GM18861 (cell line): ENCODE measurements around the gene HIVEP1.

Experiments
- ATAC-seq: cut with Tn5 transposase; IDR thresholded peaks from one replicate; pipeline ENCODE4 v1.9.1; 2021; ENCODE audit not compliant: unreplicated experiment

Gene HIVEP1

DNA sequence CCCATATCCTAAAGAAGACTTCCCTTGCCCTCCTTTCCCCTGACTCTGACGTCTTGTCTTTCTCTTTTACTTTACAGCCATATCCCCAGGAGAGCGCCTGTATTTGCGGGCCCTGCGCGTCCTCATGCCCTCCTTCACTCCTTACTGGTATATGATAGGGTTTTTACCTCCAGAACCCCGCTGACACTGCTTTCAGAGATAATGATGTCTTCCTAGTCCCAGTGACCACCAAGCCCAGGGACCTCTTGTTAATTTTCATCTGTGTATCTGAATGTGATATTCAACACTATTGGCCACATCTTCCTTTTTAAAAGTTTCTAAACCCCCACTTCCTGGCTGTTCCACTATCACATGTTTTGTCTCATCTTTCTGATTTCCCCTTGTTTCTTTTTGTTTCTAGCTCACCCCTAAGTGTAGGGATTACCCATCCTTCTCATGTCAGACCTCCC is 102.0 kb downstream of the HIVEP1 start:
- no peak for ATAC-seq

DNA sequence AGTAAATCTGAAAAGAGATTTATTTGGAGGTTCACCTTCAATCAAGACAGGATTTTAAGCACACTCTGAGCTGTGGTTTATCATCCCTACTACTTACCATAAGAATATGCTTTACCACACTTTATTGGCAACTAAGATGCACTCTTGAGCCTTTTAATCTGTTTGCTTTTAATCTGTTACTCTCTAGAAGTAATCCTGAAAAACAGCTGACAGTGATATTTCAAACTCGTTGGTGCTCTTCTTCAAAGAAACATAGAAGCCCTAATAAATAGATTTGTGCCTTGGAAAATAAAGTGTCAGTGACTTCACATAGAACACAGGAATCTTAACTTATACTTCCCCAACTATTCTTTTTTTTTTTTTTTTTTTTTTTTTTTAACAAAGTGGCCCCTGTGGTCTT is 102.9 kb downstream of the HIVEP1 start:
- ATAC-seq: no peak

DNA sequence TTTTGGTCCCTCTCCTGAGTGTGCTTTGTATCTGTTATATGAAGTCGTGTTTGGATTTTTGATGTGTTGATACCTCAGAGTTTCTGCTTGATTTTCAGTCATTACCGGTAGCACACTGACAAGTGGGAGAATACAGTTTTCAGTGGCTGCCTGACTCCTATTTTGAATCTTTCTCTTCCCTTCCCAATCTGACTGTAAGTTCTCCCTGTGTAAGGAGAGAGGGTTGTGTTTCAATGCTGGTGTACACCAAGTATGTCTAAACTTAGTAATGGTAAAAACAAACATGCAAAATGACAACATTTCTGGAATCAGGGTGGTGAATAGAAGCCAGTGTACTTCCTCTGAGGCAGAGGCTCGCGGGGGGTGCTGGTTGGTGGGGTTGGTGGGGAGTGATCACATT is 103.4 kb downstream of the HIVEP1 start:
- ATAC-seq: no peak

DNA sequence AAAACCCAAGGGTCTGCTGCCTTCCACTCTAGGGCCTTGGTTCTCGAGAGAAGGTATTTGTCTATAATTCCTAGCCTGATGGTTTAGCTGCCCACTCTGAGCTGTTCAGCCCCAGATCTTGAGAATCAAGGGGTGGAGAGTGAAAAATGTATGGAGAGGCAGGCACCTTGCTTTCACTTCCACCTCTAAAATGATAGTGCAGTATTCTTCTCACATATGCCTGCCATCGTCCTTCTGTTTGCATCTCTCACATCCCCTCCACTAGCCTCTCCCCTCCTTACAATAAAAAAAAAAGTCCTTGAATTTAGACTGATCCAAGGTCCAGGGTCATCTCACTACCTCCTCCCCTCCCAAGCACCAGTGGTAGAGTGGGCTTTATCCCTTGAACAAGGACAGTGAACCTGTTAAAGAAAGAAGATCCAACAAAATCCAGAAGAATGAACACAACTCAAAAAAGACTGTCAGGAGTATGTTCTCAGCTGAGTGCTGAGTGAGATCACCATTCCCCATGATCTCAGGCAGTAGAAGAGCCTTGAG is 104.2 kb downstream of the HIVEP1 start:
- ATAC-seq: no peak

DNA sequence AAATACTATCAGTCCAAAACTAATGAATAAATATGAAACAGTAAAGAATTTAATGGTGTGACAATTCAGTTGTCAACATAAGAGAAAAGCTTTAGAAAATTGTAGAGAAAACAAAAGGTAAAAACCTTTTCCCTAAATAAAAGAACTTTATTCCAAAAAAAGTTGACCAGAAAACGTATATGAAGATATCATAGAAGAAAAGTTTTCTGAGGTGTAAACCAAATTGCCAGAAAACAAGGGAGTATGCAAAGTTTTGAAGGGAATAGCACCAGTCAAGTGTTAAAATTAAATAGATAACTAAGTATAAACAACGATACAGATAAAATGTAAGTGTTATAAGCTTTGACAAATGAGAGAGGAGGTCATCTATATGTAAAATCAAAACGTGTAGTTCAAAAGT is 104.9 kb downstream of the HIVEP1 start:
- ATAC-seq: no peak

DNA sequence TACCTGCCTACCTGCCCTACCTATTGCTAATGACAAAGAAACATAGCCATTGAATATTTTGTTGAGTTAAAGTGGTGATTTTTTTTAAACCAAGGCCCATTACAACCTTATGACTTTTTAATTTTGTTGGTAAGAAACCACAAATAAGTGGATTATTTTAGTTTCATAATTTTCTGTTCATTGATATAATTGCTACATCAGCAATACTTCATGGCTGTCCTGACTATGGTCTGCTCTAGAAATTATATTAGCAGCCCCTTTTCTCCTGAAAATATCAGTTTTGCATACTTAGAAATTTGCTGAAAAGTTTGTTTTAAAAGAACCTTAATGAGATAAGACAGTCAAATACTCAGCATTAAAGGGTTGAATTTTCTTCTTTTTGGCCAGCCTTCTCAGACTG is 106.5 kb downstream of the HIVEP1 start:
- peak; percentile 4 for ATAC-seq

DNA sequence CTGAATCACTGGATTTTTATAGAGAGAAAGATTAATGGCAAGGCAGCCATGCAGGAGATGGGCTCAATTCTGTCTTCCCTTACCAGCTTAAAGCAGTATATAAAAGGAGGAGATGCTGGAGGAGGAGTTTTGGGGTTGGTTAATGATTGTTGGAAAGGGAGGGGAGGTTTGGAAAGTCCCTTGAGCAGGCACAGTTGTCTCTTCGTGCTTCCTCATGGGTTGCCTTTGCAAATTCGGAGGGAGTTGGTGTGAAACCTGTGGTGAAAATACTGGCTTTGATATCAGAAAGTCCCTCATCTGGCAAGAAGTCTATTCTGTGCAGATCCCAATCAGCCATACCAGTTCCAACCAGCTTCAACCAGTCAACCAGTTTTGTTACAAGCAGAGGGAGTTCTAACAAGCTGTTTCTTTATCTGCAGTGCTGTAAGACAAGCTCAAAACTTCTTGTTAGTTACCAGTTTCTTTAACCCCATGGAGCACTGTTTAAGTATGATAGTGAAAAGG is 107.0 kb downstream of the HIVEP1 start:
- ATAC-seq: peak; percentile 50

DNA sequence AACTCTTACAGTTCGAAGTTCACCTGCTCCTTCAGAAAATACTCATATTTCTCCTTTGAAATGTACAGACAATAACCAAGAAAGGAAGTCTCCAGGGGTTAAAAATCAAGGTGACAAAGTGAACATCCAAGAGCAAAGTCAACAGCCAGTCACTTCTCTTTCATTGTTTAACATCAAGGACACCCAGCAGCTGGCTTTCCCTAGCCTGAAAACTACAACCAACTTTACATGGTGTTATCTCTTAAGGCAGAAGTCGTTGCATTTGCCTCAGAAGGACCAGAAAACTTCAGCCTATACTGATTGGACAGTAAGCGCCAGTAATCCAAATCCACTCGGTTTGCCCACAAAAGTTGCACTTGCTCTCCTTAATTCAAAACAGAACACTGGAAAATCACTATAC is 113.3 kb downstream of the HIVEP1 start:
- no peak for ATAC-seq

DNA sequence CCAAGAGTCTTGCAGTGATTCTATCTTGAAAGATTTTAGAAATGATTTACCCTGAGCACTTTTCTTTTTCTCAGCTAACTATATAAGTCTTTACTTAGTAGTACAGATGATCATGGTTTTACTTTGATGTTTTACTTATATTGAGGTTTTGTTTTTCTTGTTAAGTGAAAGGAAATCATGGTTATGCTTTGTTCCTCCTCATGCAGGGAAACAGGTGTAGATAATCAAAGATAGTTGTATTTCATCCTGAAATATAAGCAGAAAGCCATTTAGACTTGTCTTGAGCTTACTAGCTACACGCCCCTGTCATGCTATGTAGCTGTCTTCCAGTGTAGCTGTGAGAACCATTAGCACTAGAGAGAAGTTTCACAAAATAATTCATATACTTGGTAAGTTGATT is 113.9 kb downstream of the HIVEP1 start:
- ATAC-seq: no peak

DNA sequence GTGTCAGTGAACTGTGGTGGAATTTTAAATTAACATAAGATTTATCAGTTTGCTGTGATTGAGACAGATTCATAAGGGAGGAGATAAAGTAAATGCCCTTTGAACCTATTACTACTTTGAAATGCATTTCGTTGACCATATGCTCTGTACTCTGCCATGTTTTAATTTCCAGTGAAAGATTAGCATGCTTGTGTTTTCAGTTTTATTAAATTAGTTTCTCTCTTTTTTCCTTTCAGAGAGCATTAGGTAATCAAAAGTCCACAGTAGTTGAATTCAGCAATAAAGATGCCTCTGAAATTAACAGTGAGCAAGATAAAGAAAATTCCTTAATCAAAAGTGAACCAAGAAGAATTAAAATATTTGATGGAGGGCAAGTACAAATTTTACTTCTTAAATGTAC is 117.4 kb downstream of the HIVEP1 start:
- ATAC-seq: no peak

DNA sequence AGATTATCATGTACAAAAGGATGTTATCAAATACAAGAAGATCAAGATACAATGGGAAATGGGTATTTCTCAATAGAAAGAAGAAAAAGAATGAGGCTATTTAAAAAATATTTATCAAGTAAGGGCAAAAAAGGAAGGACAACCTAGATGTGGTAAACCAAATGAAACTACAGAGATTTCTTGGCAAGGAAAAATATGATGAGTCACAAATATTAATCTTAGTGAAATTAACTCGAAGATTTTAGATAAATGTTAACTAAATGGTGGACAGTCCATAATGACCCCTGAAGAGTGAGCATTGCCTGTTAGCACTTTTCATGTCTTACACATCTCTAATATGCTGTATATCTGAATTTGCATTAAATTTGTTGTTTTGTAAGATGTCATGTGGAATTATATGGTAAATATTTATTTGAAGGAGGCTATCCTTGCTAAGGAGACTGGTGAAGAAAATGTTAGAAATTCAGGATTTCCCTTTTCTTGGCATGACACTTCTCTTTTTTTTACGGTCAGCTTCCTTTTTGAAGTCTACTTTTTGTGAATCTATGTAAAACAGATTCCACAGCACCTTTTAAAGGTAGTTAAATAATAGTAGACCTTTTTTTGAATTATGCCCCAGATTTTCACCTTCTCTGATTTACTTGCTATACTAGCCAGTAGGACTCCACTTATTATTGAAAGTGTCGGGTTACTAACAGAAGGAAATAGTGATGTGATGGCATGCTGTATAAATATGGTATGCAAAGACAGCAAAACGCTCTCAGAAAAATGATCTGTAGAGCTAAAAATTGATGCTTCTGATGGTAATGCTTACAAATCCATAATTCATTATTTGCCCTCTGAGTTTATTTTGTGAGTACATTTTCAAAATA is 120.5 kb downstream of the HIVEP1 start:
- no peak for ATAC-seq

DNA sequence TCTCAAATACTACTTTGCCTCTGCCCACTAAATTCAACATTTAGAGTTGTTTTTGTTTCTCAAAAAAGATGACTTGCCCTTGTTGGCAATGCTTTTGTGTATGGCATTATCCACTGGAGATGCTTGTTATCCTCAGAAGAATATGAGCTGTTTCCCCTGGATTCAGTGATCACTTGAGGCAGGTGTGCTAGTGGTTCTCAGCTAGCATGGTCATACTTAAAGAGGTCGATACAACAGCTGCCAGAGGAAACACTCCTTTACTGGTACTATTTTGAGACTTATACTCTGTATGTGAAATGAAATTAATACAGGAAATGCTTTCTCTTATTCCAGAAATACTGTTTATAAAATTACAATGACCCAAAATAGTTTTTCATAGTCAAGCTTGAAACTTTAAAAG is 122.5 kb downstream of the HIVEP1 start:
- ATAC-seq: no peak

DNA sequence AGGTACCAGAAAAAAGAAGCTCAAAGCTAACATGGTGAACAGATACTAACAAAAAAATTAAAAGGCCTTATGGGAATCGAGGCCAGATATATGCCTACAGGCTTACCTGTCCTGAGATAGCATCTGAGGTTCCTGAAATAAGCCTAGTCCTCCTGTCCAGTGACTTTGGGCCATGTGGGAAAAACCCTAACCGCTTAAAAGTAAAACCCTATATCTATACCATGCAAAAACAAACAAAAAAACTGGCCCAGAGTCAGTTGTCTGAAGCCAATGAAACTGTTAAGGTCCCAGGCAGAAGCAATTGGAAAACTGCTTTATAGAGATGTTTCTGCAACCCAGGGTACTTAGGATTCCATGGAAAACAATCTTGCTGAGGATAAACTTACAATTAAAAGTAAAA is 122.9 kb downstream of the HIVEP1 start:
- no peak for ATAC-seq

DNA sequence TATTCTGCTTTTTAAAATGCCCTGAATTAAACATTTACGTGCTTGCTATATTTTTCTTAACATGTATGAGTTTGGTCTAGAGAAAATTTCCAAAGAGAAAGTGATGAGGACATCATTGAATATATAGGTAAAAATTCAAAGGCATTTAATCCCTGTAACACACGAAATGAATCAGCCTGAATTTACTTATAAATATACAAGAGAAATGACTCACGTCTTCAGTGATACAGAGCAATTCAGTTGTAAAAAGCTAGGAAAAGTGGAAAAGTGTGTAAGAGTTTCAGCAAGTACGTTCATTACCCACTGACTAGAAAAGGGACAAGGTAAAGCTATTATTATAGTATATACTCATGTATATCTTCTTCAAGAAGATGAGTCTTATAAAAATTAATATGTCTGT is 124.8 kb downstream of the HIVEP1 start:
- ATAC-seq: no peak

DNA sequence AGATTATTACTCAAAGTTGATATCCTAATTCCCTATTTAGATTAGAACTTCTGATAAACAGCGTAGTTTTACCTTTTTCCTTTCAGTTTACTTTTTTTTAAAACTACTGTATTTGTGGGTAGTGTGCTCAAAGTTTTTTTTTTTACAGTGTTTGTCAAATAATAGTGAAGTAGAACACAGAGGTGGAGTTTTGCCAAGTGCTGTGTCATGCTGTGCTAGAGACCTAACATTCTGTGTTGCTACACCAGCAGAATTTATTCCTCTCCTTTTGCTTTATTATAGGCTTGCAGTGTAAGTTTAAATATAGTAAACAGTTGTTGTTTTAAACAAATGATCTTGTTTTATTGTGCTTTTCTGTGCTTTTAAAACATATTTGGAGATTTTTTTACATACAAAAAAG is 125.4 kb downstream of the HIVEP1 start:
- ATAC-seq: no peak

DNA sequence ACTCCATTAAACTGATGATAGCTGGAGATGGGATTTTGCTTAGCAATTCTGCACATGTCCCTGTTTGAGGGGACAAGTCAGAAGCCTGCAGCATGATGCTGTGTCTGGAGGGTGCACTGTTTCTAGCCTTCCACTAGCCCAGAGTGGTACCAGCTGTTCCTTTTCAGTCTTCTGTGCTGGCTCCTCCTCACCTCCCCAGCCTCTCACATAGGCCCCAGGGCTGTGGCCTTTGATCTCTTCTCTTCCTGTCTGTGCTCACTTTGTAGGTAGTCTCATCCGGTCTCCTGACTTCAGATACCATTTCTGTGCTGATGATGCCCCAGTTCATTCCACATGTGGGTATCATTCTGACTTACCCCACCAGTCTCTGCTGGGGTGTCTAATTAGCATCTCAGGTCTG is 126.3 kb downstream of the HIVEP1 start:
- ATAC-seq: no peak

DNA sequence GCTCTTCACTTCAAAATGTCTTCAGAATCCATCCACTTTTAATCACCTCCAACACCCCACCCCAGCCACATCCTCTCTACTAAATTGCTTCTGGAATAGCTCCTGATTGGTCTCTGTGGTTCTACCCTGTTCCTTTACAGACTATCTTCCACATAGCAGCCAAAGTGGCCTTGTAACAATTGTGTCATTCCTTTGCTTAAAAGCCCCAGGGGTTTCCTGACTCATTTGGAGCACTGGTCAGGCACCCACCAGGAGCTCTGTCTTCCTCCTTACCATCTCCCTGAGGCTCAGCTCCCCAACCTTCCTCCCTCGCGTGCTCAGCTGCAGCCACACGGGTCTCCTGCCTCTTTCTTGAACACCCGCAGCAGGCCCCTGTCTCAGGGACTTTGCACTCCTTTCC is 126.8 kb downstream of the HIVEP1 start:
- no peak for ATAC-seq

DNA sequence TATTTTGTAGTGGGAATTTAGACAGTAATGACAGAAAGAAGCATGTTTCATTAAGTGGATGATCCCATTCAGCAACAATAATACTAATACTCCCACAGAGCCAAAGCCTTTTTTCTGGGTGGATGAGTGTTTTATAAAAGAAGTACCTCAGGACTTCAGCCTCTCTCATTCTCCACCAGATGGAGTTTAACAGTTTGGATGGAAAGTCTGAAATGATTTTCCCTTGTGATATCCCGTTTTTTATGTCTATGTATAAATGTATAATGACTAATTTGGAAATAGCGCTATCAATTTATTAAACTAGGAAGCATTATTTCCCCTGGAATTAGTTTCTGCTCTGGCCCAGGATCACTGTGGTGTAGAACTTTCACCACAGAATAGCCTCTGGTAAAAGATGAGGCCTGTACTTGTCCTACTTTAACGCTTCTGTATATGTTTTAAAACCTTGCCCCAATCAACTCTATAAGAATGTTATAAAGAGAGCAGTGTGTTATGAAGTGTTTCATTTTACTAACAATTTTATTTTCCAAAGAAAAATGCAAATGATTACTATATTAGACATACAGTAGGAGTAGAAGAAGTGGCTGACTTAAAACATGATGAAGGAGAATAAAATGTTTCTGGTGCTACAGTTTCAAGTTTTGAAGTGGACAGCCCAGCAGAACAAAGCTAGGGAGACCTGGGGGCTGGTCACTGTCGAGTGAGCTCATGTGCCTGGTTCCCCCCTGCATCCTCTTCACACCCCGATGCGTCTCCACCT is 135.6 kb downstream of the HIVEP1 start:
- ATAC-seq: no peak

DNA sequence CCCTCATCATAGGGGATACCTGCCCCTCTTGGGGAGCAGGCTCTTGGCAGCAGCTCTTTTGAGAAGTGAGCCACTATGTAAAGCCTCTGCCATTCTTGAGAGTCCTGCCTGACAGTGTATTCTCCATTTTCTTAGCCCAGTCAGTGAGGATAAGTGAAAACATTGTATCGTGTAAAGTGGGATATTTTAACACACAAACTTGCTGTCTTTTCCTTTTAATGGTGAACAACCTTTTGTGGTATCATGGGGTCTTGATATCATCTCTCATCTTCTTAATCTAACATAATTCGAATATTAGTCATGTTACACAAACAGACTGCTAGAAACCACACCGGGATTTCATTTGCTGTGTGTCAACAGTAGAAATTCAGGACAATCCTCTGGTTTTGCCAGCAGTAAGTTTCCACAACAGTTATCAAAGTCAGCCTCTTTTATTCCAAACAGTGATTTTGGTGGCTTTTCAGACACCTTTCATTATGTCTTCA is 136.2 kb downstream of the HIVEP1 start:
- ATAC-seq: no peak

DNA sequence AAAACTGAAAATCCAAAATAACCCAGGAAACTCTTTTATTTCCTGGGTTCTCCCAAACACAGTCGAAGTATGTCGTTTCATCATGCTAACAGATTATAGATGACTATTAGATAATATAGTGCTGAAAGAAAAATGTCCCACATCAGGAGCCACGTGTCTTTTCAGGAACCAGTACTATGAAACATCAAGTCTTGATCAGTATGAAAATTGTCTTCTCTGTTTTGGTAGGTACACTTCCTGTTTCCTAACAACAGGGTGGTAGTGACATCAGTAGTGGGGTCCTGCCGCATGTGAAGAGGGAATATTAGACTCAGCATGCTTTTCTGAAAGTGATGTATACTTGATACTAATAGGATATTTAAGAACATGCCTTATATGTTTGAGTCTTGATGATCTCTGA is 136.7 kb downstream of the HIVEP1 start:
- ATAC-seq: no peak

DNA sequence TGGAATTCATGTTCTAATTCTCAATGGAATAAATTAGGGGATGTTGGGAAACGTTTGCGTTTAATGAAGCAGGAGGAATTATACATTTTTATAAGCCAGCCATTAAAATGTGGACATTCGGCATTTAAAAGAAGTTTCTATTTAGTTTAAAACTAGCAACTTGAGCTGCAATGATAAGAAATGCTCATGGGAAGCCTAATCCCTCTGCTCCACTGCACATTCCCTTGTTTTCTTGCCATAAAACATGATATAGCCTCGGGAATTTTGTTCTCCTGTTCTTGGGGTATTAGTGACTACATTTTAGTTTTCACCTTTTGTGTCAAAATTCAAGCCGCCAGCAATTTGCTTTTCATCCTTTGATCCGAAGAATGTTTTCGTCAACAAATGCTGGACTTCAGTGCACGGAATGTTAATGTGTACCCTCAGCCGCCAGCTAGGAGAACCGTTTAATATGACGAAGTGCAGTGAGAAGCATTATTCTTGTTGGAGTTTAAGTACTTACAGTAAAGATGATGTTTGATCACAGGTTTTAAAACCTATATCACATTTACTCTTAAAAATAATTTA is 137.9 kb downstream of the HIVEP1 start:
- no peak for ATAC-seq
